ENCODE measurements around the gene ZCCHC14.

ZCCHC14 gene

GRCh38 chr16:87457061-87457611 lies 35.7 kb downstream of the ZCCHC14 start:
- DNase-seq (ENCODE audit: low spot score): no peak

- no peak for DNase-seq (ENCODE audit: low spot score)
These were observed 38.4 kb downstream of the ZCCHC14 start for GRCh38 chr16:87454391-87454790.

DNA sequence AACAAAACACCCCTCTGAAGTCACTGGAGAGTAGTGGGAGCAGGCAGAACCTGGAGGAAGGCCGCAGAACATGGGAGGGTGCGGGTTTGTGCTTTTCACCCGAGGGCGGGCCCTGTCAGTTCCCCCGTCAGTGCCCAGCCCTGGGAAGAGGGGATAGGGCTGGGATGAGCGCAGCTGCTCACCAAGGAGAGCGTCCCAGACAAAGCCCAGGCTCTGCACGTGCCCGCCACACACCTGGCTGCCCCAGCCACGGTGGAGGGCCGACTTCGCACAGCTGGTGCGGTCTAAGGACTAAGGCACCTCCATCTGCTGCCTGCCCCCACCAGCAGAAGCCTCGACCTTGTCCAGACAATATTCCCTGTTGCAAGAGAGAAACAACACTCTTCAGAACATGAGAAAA lies 39.5 kb downstream of the ZCCHC14 start:
- no peak for DNase-seq (ENCODE audit: low spot score)

DNA sequence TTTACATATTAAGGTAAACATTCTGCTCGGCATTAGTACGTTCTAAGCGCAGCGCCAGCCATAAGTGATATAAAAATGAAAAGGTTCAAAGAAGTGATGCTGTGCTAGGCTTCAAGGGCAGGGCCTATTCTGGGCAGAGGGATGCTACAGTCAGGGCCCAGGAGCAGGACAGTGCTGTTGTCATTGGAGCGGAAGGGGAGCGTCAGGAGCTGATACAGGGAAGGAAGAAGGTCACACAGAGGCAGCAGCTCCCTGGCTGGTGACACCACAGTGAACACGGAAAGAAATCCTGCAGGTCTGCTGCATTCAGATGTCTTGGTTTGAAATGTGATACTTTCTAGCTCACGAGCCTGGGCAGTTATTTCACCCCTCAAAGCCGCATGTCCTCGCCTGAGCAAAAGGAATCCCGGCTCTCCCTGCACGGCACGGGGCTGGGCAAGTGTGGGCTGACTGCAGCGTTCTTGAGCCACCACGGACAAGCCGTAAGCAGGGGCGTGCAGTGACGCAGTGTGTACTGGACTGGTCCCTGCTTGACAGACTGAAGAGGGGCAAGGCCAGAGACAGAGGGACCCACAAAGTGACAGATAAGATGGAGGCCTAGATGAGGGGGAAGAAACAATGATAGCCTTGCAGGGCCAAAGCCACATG lies 41.1 kb downstream of the ZCCHC14 start:
- DNase-seq (ENCODE audit: low spot score): no peak

DNA sequence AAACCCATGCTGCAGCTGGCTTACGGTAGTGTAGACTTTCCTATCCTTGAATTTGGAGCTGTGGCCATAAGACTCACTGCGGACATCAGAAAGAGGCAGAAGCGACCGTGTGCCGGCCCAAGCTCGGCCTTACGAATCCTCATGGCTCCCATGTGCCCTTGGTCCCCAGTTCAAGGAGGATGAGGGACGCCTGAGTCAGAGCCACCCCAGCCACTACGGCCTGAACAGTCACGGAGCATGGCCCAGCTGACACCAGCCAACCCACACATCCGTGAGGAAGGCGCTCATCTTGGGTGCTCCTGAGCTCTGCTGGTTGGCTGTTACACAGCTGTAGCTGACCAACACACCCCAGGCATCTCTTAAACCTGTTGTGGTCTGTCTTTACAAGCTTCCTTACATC lies 44.0 kb downstream of the ZCCHC14 start:
- no peak for DNase-seq (ENCODE audit: low spot score)

DNA sequence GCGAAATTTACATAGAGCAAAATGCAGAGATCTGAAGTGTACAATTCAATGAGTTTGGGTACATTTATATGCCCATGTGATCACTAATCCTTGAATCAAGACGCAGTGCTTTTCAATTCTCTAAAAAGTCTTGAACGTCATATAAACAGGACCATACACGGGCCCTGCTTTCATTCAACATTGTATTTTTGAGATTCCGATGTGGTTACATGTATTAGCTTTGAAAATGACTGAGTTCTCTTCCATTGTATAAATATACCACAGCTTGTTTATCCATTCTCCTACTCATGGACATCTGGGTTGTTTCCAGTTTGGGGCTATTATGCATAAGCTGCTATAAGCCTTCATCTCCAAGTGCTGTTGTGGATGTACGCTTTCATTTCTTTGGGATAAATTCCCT lies 45.5 kb downstream of the ZCCHC14 start:
- no peak for DNase-seq (ENCODE audit: low spot score)

- no peak for DNase-seq (ENCODE audit: low spot score)
These were observed 46.3 kb downstream of the ZCCHC14 start for GRCh38 chr16:87446479-87446878.

GRCh38 chr16:87445486-87445885 lies 47.3 kb downstream of the ZCCHC14 start:
- DNase-seq (ENCODE audit: low spot score): no peak

DNA sequence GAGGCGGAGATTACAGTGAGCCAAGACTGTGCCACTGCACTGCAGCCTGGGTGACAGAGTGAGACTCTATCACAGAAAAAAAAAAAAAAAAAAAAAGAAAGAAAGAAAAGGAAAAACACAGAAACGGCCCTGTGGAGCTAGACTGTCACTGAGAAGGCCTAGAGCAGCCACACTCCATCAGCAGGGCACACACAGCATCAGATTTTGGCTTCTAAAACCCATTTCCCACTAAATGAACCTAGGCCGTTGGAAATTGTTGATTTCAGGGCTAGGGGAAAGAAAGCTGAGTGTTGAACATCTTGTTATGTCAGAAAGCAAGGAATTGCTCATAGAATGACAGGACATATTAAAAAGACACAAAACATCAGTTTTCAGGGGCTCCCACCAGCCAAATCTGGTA lies 48.9 kb downstream of the ZCCHC14 start:
- DNase-seq (ENCODE audit: low spot score): no peak

DNA sequence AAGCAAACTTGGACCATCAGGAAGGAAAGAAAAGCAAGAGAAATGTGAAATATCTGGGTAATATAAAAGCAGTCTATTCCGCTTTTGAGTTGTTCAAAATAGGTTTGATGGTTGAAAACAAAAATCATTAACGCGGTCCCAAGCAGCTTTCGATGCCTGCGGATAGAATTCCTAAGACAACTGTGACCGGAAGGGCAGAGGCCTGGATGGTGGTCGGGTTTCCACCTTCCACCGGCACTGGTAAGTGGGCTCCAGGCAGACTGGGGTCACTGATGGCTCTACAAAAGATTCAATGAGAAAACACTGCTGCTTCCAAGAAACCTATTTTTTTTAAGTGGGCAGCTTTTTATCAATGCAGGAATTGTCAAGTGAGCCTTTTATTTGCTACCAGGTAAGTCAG lies 49.8 kb downstream of the ZCCHC14 start:
- no peak for DNase-seq (ENCODE audit: low spot score)

- DNase-seq (ENCODE audit: low spot score): no peak
These were observed 50.2 kb downstream of the ZCCHC14 start for GRCh38 chr16:87442581-87442966.

- DNase-seq (ENCODE audit: low spot score): no peak
These were observed 50.8 kb downstream of the ZCCHC14 start for GRCh38 chr16:87441886-87442580.

GRCh38 chr16:87439926-87440325 lies 52.9 kb downstream of the ZCCHC14 start:
- DNase-seq (ENCODE audit: low spot score): no peak

GRCh38 chr16:87438611-87438985 lies 54.2 kb downstream of the ZCCHC14 start:
- DNase-seq (ENCODE audit: low spot score): no peak

DNA sequence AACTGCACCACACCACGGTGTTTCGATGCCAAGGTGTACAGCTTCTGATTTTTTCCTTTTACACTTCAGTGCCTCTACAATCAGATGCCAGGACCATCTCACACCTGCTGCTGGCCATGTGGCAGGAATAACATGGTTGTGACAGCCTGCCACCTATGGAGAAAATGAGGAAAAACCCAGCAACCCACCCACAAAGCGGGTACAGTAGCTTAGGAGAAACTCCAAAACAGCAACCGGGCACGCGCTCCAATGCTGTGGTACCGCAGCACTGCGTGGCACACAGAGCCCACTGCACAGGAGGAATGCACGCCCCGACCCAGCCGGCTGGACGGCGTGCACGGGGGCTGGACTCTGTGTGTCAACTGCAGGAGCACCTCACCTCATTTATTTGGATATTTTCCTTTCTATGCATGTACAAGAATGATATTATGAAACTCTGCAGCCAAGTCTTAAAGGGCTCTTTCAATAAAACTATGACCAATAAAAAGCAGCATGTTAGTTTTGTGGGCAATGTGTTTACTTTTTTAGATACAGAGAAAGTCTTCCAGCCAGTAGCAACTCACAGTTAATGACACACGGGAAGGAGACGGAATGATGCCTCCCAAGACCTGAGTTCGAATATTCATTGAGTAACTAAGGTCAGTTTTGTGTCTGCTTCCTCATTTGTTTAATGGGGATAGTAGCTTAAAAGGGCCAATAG lies 54.8 kb downstream of the ZCCHC14 start:
- no peak for DNase-seq (ENCODE audit: low spot score)

GRCh38 chr16:87437327-87437726 lies 55.5 kb downstream of the ZCCHC14 start:
- DNase-seq (ENCODE audit: low spot score): no peak

DNA sequence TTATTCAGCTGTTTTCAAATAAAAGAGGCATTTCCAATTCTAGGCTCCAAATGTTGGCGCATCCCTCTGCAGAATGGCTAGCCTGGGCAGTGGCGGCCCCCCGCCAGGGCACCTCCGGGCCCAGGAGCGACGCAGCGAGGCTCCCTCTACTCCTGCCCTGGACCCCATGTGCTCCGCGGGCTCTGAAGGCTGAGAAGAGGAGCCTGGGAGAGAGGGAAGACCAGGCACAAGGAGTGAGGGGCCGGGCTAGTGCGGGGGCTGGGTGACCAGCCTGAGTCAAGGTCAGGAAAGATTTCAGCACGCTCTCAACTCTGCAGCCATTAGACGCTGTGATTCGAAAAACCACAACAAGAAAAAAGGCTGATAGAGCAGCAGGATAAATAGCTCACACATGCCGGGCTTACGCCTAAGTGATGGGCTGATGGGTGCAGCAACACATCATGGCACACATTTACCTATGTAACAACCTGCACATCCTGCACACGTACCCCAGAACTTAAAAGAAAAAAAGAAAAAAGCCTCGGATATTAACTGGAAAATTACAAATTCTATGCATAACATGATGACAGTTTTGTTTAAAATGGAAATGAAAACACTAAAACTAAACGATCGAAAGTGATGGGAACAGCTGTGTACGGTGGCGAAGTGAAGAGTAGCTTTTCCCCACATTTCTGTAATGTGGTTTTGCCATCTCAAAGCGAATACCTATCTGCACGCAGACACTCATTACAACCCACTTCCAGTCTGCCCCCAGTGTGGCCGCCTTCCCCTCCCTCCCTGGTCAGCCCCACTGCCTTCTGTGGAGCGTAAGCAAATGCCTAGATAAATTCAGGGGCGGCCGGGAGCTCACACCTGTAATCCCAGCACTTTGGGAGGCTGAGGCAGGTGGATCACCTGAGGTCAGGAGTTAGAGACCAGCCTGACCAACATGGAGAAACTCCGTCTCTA lies 56.3 kb downstream of the ZCCHC14 start:
- no peak for DNase-seq (ENCODE audit: low spot score)

- no peak for DNase-seq (ENCODE audit: low spot score)
These were observed 57.2 kb downstream of the ZCCHC14 start for GRCh38 chr16:87435372-87436224.

GRCh38 chr16:87434146-87434667 lies 58.6 kb downstream of the ZCCHC14 start:
- no peak for DNase-seq (ENCODE audit: low spot score)

- no peak for DNase-seq (ENCODE audit: low spot score)
These were observed 60.4 kb downstream of the ZCCHC14 start for GRCh38 chr16:87432330-87432915.
